AG09309 (cell line): ENCODE measurements around the gene EDEM3.
"Not testable (repeated sequence)": the region's sequence is repeated elsewhere in the genome, so short reads cannot be mapped to it uniquely, and the experiment has no call there.

Experiments used
- DNase-seq: peaks from one replicate; pipeline ENCODE4 v3.0.0-alpha.2; 2010; ENCODE audit warnings: low read depth
- H3K4me3 ChIP-seq: 2 replicates; pipeline ENCODE4 v1.5.1; 2011; ENCODE audit warnings: mild to moderate bottlenecking, low read depth, low read length, moderate library complexity; ENCODE audit not compliant: control insufficient read depth
- CTCF ChIP-seq: IDR thresholded peaks from 2 replicates; pipeline ENCODE4 v1.5.1; 2011; ENCODE audit warnings: mild to moderate bottlenecking, low read depth, low read length, inconsistent platforms; ENCODE audit not compliant: insufficient read depth, control insufficient read depth; ENCODE audit errors: missing control alignments

EDEM3 gene

GRCh38 chr1:184785529-184785928, 30.9 kb upstream of the EDEM3 start:
- H3K4me3 ChIP-seq = no peak overlapping the region
- TF ChIP-seq CTCF = no peak
- DNase-seq = no peak

GRCh38 chr1:184783723-184784122, 29.1 kb upstream of the EDEM3 start:
- not testable (repeated sequence) for DNase-seq, H3K4me3 ChIP-seq

GRCh38 chr1:184781941-184782340, 27.3 kb upstream of the EDEM3 start:
- DNase-seq = no peak
- no peak for TF ChIP-seq CTCF
- no peak overlapping the region for H3K4me3 ChIP-seq

- H3K4me3 ChIP-seq = no peak overlapping the region
- TF ChIP-seq CTCF = no peak
- DNase-seq = no peak
These were observed 21.2 kb upstream of the EDEM3 start for GRCh38 chr1:184775885-184776284.

- H3K4me3 ChIP-seq = no peak overlapping the region
- no peak for DNase-seq
- TF ChIP-seq CTCF = no peak
These were observed 20.7 kb upstream of the EDEM3 start for GRCh38 chr1:184775329-184775728.

- no peak overlapping the region for H3K4me3 ChIP-seq
- TF ChIP-seq CTCF = no peak
- no peak for DNase-seq
These were observed 19.2 kb upstream of the EDEM3 start for GRCh38 chr1:184773762-184774320.

GRCh38 chr1:184771190-184771691, 16.6 kb upstream of the EDEM3 start:
- no peak for DNase-seq
- TF ChIP-seq CTCF = no peak
- H3K4me3 ChIP-seq = no peak overlapping the region
